IMR-90 (cell line): Measurements from ENCODE around the gene RIPK3. TPM values are rescaled to one million over a fixed set of nuclear protein-coding genes. Genes with fewer than 3 reads are reported as not detected.

Source experiments
- ATAC-seq: fragments of 200-7000 bp; cut with Tn5 transposase; 2 replicates; pipeline ENCODE4 v1.9.1; 2020; ENCODE audit warnings: low read depth, mild to moderate bottlenecking, moderate library complexity
- BruUV-seq: library from RNA; stranded (reverse); fragments of 400-500 nt; replicated peaks from 2 replicates; lab custom pipeline; 2021; lab: Mats Ljungman, UMichigan
- CTCF ChIA-PET: fragments of 300-600 bp; formaldehyde crosslinking; extraction: SDS; loops from one replicate; lab custom pipeline; 2021; ENCODE audit warnings: antibody characterized with exemption; lab: Yijun Ruan, JAX
- POLR2A ChIA-PET: fragments of 300-600 bp; sonication (Branson Sonifier 250); formaldehyde crosslinking; loops from one replicate; lab custom pipeline; 2022; ENCODE audit warnings: antibody characterized with exemption; ENCODE audit not compliant: unreplicated experiment; lab: Charles Lee
- DNase-seq: peaks from one replicate; pipeline ENCODE4 v3.0.0; 2013
- H2AFZ ChIP-seq: replicated peaks from 2 replicates; pipeline ENCODE3; 2013; ENCODE audit warnings: low read length, mild to moderate bottlenecking; ENCODE audit not compliant: poor library complexity
- H2AK5ac ChIP-seq: 2 replicates; pipeline ENCODE4 v1.6.1; 2013; ENCODE audit warnings: low read depth, low read length, inconsistent platforms
- H2AK9ac ChIP-seq: replicated peaks from 2 replicates; pipeline ENCODE3; 2013; ENCODE audit warnings: mild to moderate bottlenecking, low read depth, low read length, moderate library complexity; ENCODE audit not compliant: poor library complexity
- H2BK120ac ChIP-seq: 2 replicates; pipeline ENCODE4 v1.6.1; 2013; ENCODE audit warnings: low read depth, low read length, inconsistent platforms
- H2BK15ac ChIP-seq: 3 replicates; pipeline ENCODE4 v1.6.1; 2013; ENCODE audit warnings: low read depth, low read length, inconsistent platforms
- H2BK20ac ChIP-seq: 2 replicates; pipeline ENCODE4 v1.6.1; 2013; ENCODE audit warnings: low read depth, mild to moderate bottlenecking, inconsistent platforms, low read length, moderate library complexity
- H2BK5ac ChIP-seq: 2 replicates; pipeline ENCODE4 v1.6.1; 2013; ENCODE audit warnings: mild to moderate bottlenecking, low read depth, low read length, inconsistent platforms; ENCODE audit not compliant: poor library complexity, severe bottlenecking
- H3K14ac ChIP-seq: replicated peaks from 2 replicates; pipeline ENCODE4 v1.6.1; 2013; ENCODE audit warnings: low read depth, low read length, inconsistent platforms
- H3K18ac ChIP-seq: 2 replicates; pipeline ENCODE4 v1.6.1; 2013; ENCODE audit warnings: low read depth, low read length, control low read depth
- H3K23ac ChIP-seq: 2 replicates; pipeline ENCODE4 v1.6.1; 2013; ENCODE audit warnings: low read depth, low read length, inconsistent platforms
- H3K27ac ChIP-seq: 2 replicates; pipeline ENCODE4 v1.5.1; 2013; ENCODE audit warnings: mild to moderate bottlenecking, control low read depth, low read length; ENCODE audit not compliant: insufficient read depth
- H3K27me3 ChIP-seq: 2 replicates; pipeline ENCODE4 v1.6.1; 2013; ENCODE audit warnings: low read length; ENCODE audit not compliant: control insufficient read depth, insufficient read depth
- H3K36me3 ChIP-seq: 2 replicates; pipeline ENCODE4 v1.6.1; 2013; ENCODE audit warnings: low read length, mixed read lengths; ENCODE audit not compliant: control insufficient read depth, insufficient read depth
- H3K4ac ChIP-seq: 2 replicates; pipeline ENCODE4 v1.6.1; 2013; ENCODE audit warnings: low read depth, low read length, inconsistent platforms
- H3K4me1 ChIP-seq: 2 replicates; pipeline ENCODE4 v1.6.1; 2013; ENCODE audit warnings: low read length, mixed read lengths; ENCODE audit not compliant: control insufficient read depth, insufficient read depth
- H3K4me2 ChIP-seq: 2 replicates; pipeline ENCODE4 v1.6.1; 2013; ENCODE audit warnings: low read depth, mild to moderate bottlenecking, control low read depth, low read length, moderate library complexity
- H3K4me3 ChIP-seq: 2 replicates; pipeline ENCODE4 v1.5.1; 2013; ENCODE audit warnings: low read depth, mild to moderate bottlenecking, control low read depth, low read length, moderate library complexity; ENCODE audit not compliant: insufficient read depth
- H3K56ac ChIP-seq: 2 replicates; pipeline ENCODE4 v1.6.1; 2013; ENCODE audit warnings: low read length, inconsistent platforms; ENCODE audit not compliant: insufficient read depth; ENCODE audit errors: extremely low read depth
- H3K79me1 ChIP-seq, 2 experiments: 2 replicates each; pipeline ENCODE4 v1.6.1; 2013; ENCODE audit warnings: low read length in 2 of 2, inconsistent platforms in 1 of 2, low read depth in 1 of 2
- H3K9ac ChIP-seq: 2 replicates; pipeline ENCODE4 v1.6.1; 2013; ENCODE audit warnings: low read depth, low read length, control low read depth
- H3K9me1 ChIP-seq: 2 replicates; pipeline ENCODE4 v1.6.1; 2013; ENCODE audit warnings: low read length, inconsistent platforms; ENCODE audit not compliant: insufficient read depth
- H3K9me3 ChIP-seq: 2 replicates; pipeline ENCODE4 v1.6.1; 2013; ENCODE audit warnings: low read length; ENCODE audit not compliant: control insufficient read depth, insufficient read depth
- H4K20me1 ChIP-seq: 2 replicates; pipeline ENCODE4 v1.6.1; 2013; ENCODE audit warnings: low read length, inconsistent platforms; ENCODE audit not compliant: insufficient read depth
- H4K5ac ChIP-seq: 2 replicates; pipeline ENCODE4 v1.6.1; 2013; ENCODE audit warnings: mild to moderate bottlenecking, low read depth, low read length, control low read depth
- H4K8ac ChIP-seq, 2 experiments: 2 replicates each; pipeline ENCODE4 v1.6.1; 2013; ENCODE audit warnings: low read depth in 2 of 2, low read length in 2 of 2, control low read depth in 1 of 2, inconsistent platforms in 1 of 2
- H4K91ac ChIP-seq: 2 replicates; pipeline ENCODE4 v1.6.1; 2013; ENCODE audit warnings: low read depth, low read length, inconsistent platforms; ENCODE audit not compliant: insufficient read depth
- BHLHE40 ChIP-seq: fragments of 150-350 bp; IDR thresholded peaks from 2 replicates; pipeline ENCODE4 v1.6.1; 2016; ENCODE audit warnings: mild to moderate bottlenecking, low read depth, low read length
- CEBPB ChIP-seq: IDR thresholded peaks from 2 replicates; pipeline ENCODE4 v1.6.1; 2012; ENCODE audit warnings: low read depth, low read length, improper control_type of control experiment
- CHD1 ChIP-seq: IDR thresholded peaks from 2 replicates; pipeline ENCODE4 v1.6.1; 2012; ENCODE audit warnings: low read depth, low read length, improper control_type of control experiment
- FOS ChIP-seq: fragments of 150-350 bp; IDR thresholded peaks from 2 replicates; pipeline ENCODE4 v1.6.1; 2016; ENCODE audit warnings: low read depth, low read length
- MAFK ChIP-seq: IDR thresholded peaks from 2 replicates; pipeline ENCODE4 v1.6.1; 2012; ENCODE audit warnings: low read depth, low read length, improper control_type of control experiment
- MAZ ChIP-seq: IDR thresholded peaks from 2 replicates; pipeline ENCODE4 v1.6.1; 2012; ENCODE audit warnings: low read depth, mild to moderate bottlenecking, low read length, improper control_type of control experiment, moderate library complexity, borderline replicate concordance
- MXI1 ChIP-seq: IDR thresholded peaks from 2 replicates; pipeline ENCODE4 v1.6.1; 2012; ENCODE audit warnings: low read depth, mild to moderate bottlenecking, low read length, moderate library complexity, borderline replicate concordance
- NFE2L2 ChIP-seq: fragments of 150-350 bp; IDR thresholded peaks from 2 replicates; pipeline ENCODE4 v1.6.1; 2016; ENCODE audit warnings: low read depth, mild to moderate bottlenecking, low read length
- POLR2A ChIP-seq: IDR thresholded peaks from 2 replicates; pipeline ENCODE4 v1.6.1; 2012; ENCODE audit warnings: mild to moderate bottlenecking, low read depth, low read length
- RAD21 ChIP-seq: IDR thresholded peaks from 2 replicates; pipeline ENCODE4 v1.6.1; 2012; ENCODE audit warnings: low read length, improper control_type of control experiment
- RCOR1 ChIP-seq: IDR thresholded peaks from 2 replicates; pipeline ENCODE4 v1.6.1; 2012; ENCODE audit warnings: mild to moderate bottlenecking, low read length, improper control_type of control experiment; ENCODE audit not compliant: insufficient replicate concordance
- RFX5 ChIP-seq: IDR thresholded peaks from 2 replicates; pipeline ENCODE4 v1.8.0; 2012; ENCODE audit warnings: low read depth, mild to moderate bottlenecking, low read length, moderate library complexity
- SMC3 ChIP-seq: fragments of 150-350 bp; IDR thresholded peaks from 2 replicates; pipeline ENCODE4 v1.6.1; 2016; ENCODE audit warnings: low read depth, mild to moderate bottlenecking, antibody characterized with exemption, low read length, moderate library complexity
- WGBS, 2 experiments: methylation state at CpG; one replicate each; pipeline versions ENCODE4 v1.1.5 to v1.1.7; 2013; ENCODE audit warnings: missing lambda C conversion rate in 2 of 2; ENCODE audit not compliant: insufficient read length in 1 of 2; ENCODE audit errors: extremely low coverage in 2 of 2; 5-methylcytosine and 5-hydroxymethylcytosine counted together
- dilution Hi-C: fragments of 300-500 bp; cut with HindIII; formaldehyde crosslinking; loops from one replicate; pipeline ENCODE4 v1.14.3; 2018; ENCODE audit warnings: low sequenced_read_pairs; ENCODE audit not compliant: unreplicated experiment
- in situ Hi-C: fragments of 300-500 bp; cut with MboI; formaldehyde crosslinking; loops from 3 replicates; pipeline ENCODE4 v1.14.3; 2019; ENCODE audit warnings: low sequenced_read_pairs, inconsistent platforms, mixed read lengths
- intact Hi-C: fragments of 100-400 bp; cut with micrococcal nuclease; formaldehyde crosslinking; loops from 2 replicates; pipeline ENCODE4 v1.10.0; 2022
- polyA plus RNA-seq, 3 experiments: library from polyadenylated mRNA; depleted of rRNA; stranded (reverse); fragments of >200 nt; gene quantifications; 2 replicates each; pipeline ENCODE4 v1.2.3, GENCODE V29; 2012; ENCODE audit warnings: low replicate concordance in 1 of 3
- total RNA-seq: library from RNA; depleted of rRNA; stranded (reverse); fragments of >200 nt; gene quantifications from 2 replicates; pipeline ENCODE4 v1.2.3, GENCODE V29; 2012
- TF ChIP-seq, protein P1 (sequence below): fragments of 150-350 bp; IDR thresholded peaks from 2 replicates; pipeline ENCODE4 v1.6.1; 2017; ENCODE audit warnings: mild to moderate bottlenecking, antibody characterized with exemption, low read length, low read depth
- TF ChIP-seq, protein P2 (sequence below): conservative IDR thresholded peaks from 2 replicates; pipeline ENCODE4 v1.5.1; 2012; ENCODE audit warnings: mild to moderate bottlenecking, low read depth, low read length, improper control_type of control experiment
- TF ChIP-seq, protein P3 (sequence below): fragments of 150-350 bp; IDR thresholded peaks from 2 replicates; pipeline ENCODE4 v1.6.1; 2016; ENCODE audit warnings: low read depth, mild to moderate bottlenecking, low read length, moderate library complexity, borderline replicate concordance

Gene RIPK3
- total and polyA plus RNA-seq, 2 of the 4 experiments (the other 2 are of a cell fraction) = 0.09 TPM; not detected in 1

DNA sequence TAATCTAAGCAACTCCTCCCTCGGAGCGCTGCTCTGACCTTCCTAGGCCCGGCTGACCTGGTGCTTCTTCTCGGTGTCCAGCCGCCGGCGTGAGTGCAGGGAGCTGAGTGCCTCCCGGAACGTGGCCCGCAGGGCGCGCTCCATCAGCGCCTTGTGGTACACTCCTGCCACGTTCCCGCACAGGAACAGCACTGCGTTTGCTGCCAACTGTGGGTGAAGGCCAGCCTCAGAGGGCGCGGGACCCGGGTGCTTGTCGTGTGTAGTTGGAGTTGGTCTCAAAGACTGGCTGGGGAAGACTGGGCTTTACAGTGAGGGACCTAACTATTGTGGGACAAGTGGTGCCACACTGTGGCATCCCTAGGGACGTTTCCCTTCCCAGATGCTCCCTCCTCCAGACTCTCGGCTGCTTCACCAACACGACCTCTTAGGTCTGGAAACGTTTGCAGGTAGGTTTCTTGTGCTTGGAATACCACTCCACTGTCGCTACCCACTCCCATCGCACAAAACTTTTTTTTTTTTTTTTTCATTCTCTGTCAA, 8.0 kb downstream of the RIPK3 start:
- TF ChIP-seq RFX5 = no peak
- TF ChIP-seq, protein P1, sequence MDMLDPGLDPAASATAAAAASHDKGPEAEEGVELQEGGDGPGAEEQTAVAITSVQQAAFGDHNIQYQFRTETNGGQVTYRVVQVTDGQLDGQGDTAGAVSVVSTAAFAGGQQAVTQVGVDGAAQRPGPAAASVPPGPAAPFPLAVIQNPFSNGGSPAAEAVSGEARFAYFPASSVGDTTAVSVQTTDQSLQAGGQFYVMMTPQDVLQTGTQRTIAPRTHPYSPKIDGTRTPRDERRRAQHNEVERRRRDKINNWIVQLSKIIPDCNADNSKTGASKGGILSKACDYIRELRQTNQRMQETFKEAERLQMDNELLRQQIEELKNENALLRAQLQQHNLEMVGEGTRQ = no peak
- no peak for TF ChIP-seq POLR2A
- TF ChIP-seq RCOR1 = no peak
- no peak for TF ChIP-seq SMC3
- TF ChIP-seq BHLHE40 = no peak
- no peak for TF ChIP-seq MXI1
- TF ChIP-seq FOS = no peak
- TF ChIP-seq, protein P2, sequence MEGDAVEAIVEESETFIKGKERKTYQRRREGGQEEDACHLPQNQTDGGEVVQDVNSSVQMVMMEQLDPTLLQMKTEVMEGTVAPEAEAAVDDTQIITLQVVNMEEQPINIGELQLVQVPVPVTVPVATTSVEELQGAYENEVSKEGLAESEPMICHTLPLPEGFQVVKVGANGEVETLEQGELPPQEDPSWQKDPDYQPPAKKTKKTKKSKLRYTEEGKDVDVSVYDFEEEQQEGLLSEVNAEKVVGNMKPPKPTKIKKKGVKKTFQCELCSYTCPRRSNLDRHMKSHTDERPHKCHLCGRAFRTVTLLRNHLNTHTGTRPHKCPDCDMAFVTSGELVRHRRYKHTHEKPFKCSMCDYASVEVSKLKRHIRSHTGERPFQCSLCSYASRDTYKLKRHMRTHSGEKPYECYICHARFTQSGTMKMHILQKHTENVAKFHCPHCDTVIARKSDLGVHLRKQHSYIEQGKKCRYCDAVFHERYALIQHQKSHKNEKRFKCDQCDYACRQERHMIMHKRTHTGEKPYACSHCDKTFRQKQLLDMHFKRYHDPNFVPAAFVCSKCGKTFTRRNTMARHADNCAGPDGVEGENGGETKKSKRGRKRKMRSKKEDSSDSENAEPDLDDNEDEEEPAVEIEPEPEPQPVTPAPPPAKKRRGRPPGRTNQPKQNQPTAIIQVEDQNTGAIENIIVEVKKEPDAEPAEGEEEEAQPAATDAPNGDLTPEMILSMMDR = no peak
- no peak for TF ChIP-seq NFE2L2
- no peak for TF ChIP-seq MAZ
- TF ChIP-seq RAD21 = no peak
- TF ChIP-seq CEBPB = no peak
- no peak for TF ChIP-seq CHD1
- TF ChIP-seq, protein P3, sequence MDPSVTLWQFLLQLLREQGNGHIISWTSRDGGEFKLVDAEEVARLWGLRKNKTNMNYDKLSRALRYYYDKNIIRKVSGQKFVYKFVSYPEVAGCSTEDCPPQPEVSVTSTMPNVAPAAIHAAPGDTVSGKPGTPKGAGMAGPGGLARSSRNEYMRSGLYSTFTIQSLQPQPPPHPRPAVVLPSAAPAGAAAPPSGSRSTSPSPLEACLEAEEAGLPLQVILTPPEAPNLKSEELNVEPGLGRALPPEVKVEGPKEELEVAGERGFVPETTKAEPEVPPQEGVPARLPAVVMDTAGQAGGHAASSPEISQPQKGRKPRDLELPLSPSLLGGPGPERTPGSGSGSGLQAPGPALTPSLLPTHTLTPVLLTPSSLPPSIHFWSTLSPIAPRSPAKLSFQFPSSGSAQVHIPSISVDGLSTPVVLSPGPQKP = no peak
- no peak for TF ChIP-seq MAFK
- no peaks in the 10 kb centered on the region for H3K79me1 ChIP-seq
- no peak overlapping the region for H2BK20ac ChIP-seq
- 59% methylated on average over 19 of the region's 26 CpGs; no CpG with 5 or more reads in 1 of the 2 experiments for WGBS, 2 experiments
- no peak overlapping the region for H3K4me2 ChIP-seq
- no peak overlapping the region for H3K27ac ChIP-seq
- H3K9me3 ChIP-seq = no peaks in the 10 kb centered on the region
- no peak overlapping the region for H3K9ac ChIP-seq
- H3K4ac ChIP-seq = no peak overlapping the region
- H2AK5ac ChIP-seq = no peak overlapping the region
- no peak overlapping the region for H2BK120ac ChIP-seq
- no peak overlapping the region for H4K91ac ChIP-seq
- H3K56ac ChIP-seq = no peak overlapping the region
- H3K23ac ChIP-seq = no peak overlapping the region
- H2BK15ac ChIP-seq = no peak overlapping the region
- BruUV-seq = no TSS peak
- POLR2A ChIA-PET = no interaction called here
- H3K36me3 ChIP-seq = no peaks in the 10 kb centered on the region
- intact Hi-C loops = no loop called here
- CTCF ChIA-PET = interaction anchor here (0.6 to 5.6 kb wide), 8 partner anchors 10 to 110 kb away, joined by 3 to 63 read pairs (median 8); partner anchors contain the start of genes CBLN3 and KHNYN
- DNase-seq (no peak), ATAC-seq (no peak)
- H3K4me1 ChIP-seq = peaks cover 3% of the 10 kb centered on the region; the same call in 1 of the 2 replicates
- H2BK5ac ChIP-seq = no peak overlapping the region
- H4K8ac ChIP-seq = no peak overlapping the region
- no peak overlapping the region for H2AK9ac ChIP-seq
- H3K4me3 ChIP-seq = no peak overlapping the region
- no peak overlapping the region for H3K14ac ChIP-seq
- dilution Hi-C loops = no loop called here
- H3K9me1 ChIP-seq = no peaks in the 10 kb centered on the region; the same call in 1 of the 2 replicates
- H3K18ac ChIP-seq = no peak overlapping the region
- in situ Hi-C loops = loop anchor here (5.0 kb wide), 1 partner anchor 106 kb away; no protein-coding TSS in a partner anchor
- H4K5ac ChIP-seq = no peak overlapping the region
- peak overlapping the region; percentile 91 for H2AFZ ChIP-seq
- peaks cover 37% of the 10 kb centered on the region for H3K27me3 ChIP-seq
- no peaks in the 10 kb centered on the region for H4K20me1 ChIP-seq
